ENCODE data around the gene PLCH1.

GRCh38 chr3:155782390-155782953 is 37.6 kb upstream of the PLCH1 start:
- no peak for TF ChIP-seq POLR2A (IDR thresholded peaks at IDR 0.05)
- TF ChIP-seq CTCF (IDR thresholded peaks at IDR 0.05), result no peak

Data from adrenal gland (tissue), 5 donors.